Body of pancreas (tissue), 4 donors: Measurements from ENCODE around the gene OR6N1. TPM values are rescaled to one million over a fixed set of nuclear protein-coding genes. Genes with fewer than 3 reads are reported as not detected.

Source experiments
- ATAC-seq: fragments of 150-250 bp; one replicate; pipeline ENCODE4 v1.9.1; 2016
- DNase-seq, 4 donors: peaks; one replicate each; pipeline ENCODE4 v3.0.0-alpha.2; 2019
- H3K27ac ChIP-seq, 4 donors: fragments of 200-600 bp; sonication (generic); 1 replicate in 3 of 4; 2 replicates in 1 of 4; pipeline versions ENCODE4 v1.5.1 to v1.6.1; 2016 to 2019; ENCODE audit warnings: mild to moderate bottlenecking in 1 of 4, mixed read lengths in 1 of 4, moderate library complexity in 1 of 4
- H3K27me3 ChIP-seq, 2 donors: fragments of 200-600 bp; sonication (generic); one replicate each; pipeline ENCODE4 v1.6.0; 2016; ENCODE audit warnings: mild to moderate bottlenecking in 1 of 2
- H3K36me3 ChIP-seq, 2 donors: fragments of 200-600 bp; sonication (generic); replicated peaks in 1 of 2; 2 replicates each; pipeline ENCODE4 v1.5.1; 2016; ENCODE audit warnings: low read depth in 2 of 2; ENCODE audit not compliant: insufficient read depth in 1 of 2
- H3K4me1 ChIP-seq: fragments of 200-600 bp; sonication (generic); one replicate; pipeline ENCODE4 v1.6.0; 2016
- H3K4me3 ChIP-seq, 2 donors: fragments of 200-600 bp; sonication (generic); 1 replicate in 1 of 2; 2 replicates in 1 of 2; pipeline ENCODE4 v1.5.1; 2016 to 2019
- H3K9me3 ChIP-seq, 3 donors: fragments of 200-600 bp; sonication (generic); 1 replicate in 2 of 3; 2 replicates in 1 of 3; pipeline ENCODE4 v1.5.1; 2016
- POLR2A ChIP-seq, 3 donors: fragments of 450-650 bp; IDR thresholded peaks; one replicate each; pipeline ENCODE4 v1.6.1; 2016; ENCODE audit warnings: antibody characterized with exemption in 3 of 3, mild to moderate bottlenecking in 2 of 3
- WGBS, 2 donors: methylation state at CpG; one replicate each; pipeline ENCODE4 v1.1.5; 2017; 5-methylcytosine and 5-hydroxymethylcytosine counted together
- intact Hi-C: fragments of 100-400 bp; cut with DNase I; formaldehyde crosslinking; loops from one replicate; pipeline ENCODE4 v1.15.1; 2023
- small RNA-seq: library from RNA; depleted of rRNA; stranded (forward); fragments of <200 nt; gene quantifications from one replicate; pipeline ENCODE3, GENCODE V24; 2016
- total RNA-seq, 2 donors: library from RNA; depleted of rRNA; stranded (reverse); fragments of >200 nt; gene quantifications; one replicate each; pipeline ENCODE4 v1.1.0, GENCODE V29; 2016
- TF ChIP-seq, protein P1 (sequence below), 7 experiments: fragments of 450-650 bp in 4 of 7; fragments of 200-600 bp in 3 of 7; sonication (generic) in 3 of 7; IDR thresholded peaks; one replicate each; pipeline ENCODE4 v1.5.1; 2016 to 2019; ENCODE audit warnings: antibody characterized with exemption in 7 of 7

The OR6N1 gene
- total RNA-seq, 2 donors from 2014 or later, result not detected

DNA sequence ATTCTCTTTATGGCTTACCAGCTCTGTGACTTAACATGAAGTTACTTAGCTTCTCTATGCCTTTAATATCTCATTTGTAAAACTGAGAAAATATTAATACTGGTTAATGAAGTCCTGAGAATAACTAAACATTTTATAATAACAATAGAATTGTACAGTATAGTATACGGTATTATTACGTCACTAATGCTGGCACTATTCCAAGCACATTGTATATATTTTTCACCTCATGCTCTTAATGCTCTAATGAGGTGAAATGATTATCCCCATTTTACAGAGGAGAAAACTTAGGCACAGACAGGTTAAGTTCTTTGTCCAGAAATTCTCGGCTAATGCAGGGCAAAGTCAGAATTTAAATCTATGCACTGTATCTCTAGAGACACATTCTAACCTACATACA is 52.3 kb downstream of the OR6N1 start:
- H3K36me3 ChIP-seq, result no peaks in the 10 kb centered on the region
- intact Hi-C loops, result no loop called here
- no peaks in the 10 kb centered on the region for H3K4me1 ChIP-seq
- no peak overlapping the region for H3K4me3 ChIP-seq
- H3K27ac ChIP-seq, result no peak overlapping the region
- no peaks in the 10 kb centered on the region for H3K27me3 ChIP-seq
- no peaks in the 10 kb centered on the region for H3K9me3 ChIP-seq
- 42 to 50% methylated on average over 3 of the region's 3 CpGs for WGBS, 2 donors
- DNase-seq (no peak), ATAC-seq (no peak)
- TF ChIP-seq POLR2A (IDR thresholded peaks at IDR 0.05), result no peak
- TF ChIP-seq, protein P1, sequence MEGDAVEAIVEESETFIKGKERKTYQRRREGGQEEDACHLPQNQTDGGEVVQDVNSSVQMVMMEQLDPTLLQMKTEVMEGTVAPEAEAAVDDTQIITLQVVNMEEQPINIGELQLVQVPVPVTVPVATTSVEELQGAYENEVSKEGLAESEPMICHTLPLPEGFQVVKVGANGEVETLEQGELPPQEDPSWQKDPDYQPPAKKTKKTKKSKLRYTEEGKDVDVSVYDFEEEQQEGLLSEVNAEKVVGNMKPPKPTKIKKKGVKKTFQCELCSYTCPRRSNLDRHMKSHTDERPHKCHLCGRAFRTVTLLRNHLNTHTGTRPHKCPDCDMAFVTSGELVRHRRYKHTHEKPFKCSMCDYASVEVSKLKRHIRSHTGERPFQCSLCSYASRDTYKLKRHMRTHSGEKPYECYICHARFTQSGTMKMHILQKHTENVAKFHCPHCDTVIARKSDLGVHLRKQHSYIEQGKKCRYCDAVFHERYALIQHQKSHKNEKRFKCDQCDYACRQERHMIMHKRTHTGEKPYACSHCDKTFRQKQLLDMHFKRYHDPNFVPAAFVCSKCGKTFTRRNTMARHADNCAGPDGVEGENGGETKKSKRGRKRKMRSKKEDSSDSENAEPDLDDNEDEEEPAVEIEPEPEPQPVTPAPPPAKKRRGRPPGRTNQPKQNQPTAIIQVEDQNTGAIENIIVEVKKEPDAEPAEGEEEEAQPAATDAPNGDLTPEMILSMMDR (IDR thresholded peaks at IDR 0.05), result no peak

DNA sequence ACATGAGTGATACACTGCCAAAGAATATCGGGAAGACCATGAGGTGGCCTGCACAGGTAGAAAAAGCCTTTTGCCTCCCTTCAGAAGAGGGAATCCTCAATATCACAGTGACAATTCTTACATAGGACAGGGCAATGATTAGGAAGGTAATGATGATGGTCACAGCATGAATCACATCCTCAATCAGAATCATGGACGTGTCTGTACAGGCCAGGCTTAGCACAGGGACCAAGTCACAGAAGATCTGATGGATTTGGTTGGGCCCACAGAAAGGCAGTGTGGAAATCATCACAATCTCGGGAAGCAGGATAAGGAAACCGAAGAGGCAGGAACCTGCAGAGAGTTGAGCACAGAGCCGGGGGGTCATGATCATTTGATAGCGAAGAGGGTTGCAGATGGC is 54.7 kb downstream of the OR6N1 start:
- no peak for TF ChIP-seq POLR2A (IDR thresholded peaks at IDR 0.05)
- Histone ChIP-seq H3K4me3 (no peak overlapping the region), H3K36me3 (no peaks in the 10 kb centered on the region), H3K27ac (no peak overlapping the region), H3K27me3 (no peaks in the 10 kb centered on the region), H3K9me3 (no peaks in the 10 kb centered on the region), H3K4me1 (no peaks in the 10 kb centered on the region)
- intact Hi-C loops, result no loop called here
- DNase-seq (no peak), ATAC-seq (no peak)
- 55 to 68% methylated on average over 6 of the region's 6 CpGs for WGBS, 2 donors

DNA sequence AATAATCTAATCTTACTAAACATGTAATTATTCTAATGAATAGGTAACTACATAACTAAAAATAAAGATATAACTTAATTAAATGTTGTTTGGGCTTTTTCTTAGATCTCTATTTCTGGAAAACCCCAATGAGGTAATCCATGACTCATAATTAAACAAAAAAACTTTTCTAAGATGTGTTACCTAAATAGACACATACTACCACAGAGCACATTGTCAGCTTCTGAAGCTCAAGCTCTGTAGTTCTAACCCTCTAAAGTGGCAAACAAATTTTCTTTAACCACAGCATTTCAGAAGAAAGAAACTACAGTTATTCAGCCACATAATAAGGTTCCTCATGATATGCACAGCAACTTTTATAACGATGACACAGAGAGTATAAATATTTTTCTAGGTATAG is 55.7 kb downstream of the OR6N1 start:
- Histone ChIP-seq H3K36me3 (no peaks in the 10 kb centered on the region), H3K4me3 (no peak overlapping the region), H3K4me1 (no peaks in the 10 kb centered on the region), H3K27me3 (no peaks in the 10 kb centered on the region), H3K9me3 (no peaks in the 10 kb centered on the region), H3K27ac (no peak overlapping the region)
- TF ChIP-seq, protein P1 (IDR thresholded peaks at IDR 0.05), result no peak
- no peak for TF ChIP-seq POLR2A (IDR thresholded peaks at IDR 0.05)
- 36 to 63% methylated on average over 1 of the region's 1 CpG for WGBS, 2 donors
- DNase-seq, result no peak
- no peak for ATAC-seq
- intact Hi-C loops, result no loop called here

DNA sequence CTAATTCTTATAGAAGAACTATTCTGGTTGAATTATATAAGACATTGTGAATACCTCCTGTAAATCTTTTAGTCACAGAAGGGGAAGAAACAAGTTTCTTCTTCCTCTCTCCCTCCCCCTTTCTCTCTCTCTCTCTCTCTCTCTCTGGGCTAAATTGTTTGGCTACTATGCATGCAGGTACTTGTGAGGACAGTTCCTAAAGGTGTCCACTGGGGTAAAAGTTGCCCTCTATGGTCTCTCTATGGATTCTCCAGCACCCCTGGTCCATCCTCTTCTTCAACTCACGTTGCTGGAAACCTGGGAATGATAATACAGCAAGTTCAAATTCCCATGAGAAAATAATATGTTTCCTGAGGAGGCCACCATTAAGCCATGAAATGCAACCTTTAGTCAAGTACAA is 57.2 kb downstream of the OR6N1 start:
- intact Hi-C loops, result no loop called here
- no peaks in the 10 kb centered on the region for H3K27me3 ChIP-seq
- no peaks in the 10 kb centered on the region for H3K9me3 ChIP-seq
- no peak overlapping the region for H3K27ac ChIP-seq
- WGBS, 2 donors, result 9 to 30% methylated on average over 1 of the region's 1 CpG
- no peak for TF ChIP-seq POLR2A (IDR thresholded peaks at IDR 0.05)
- TF ChIP-seq, protein P1 (IDR thresholded peaks at IDR 0.05), result no peak
- H3K36me3 ChIP-seq, result no peaks in the 10 kb centered on the region
- DNase-seq (no peak), ATAC-seq (no peak)
- H3K4me1 ChIP-seq, result no peaks in the 10 kb centered on the region
- no peak overlapping the region for H3K4me3 ChIP-seq

Small RNA genes lying within 50 kb of the gene (small RNA-seq; reads per million reads assigned to genes)
- gene OR2AQ1P, result not detected

Other genes with a start within 250 kb of the OR6N1 start
- gene OR6Y1, start 217.8 kb downstream of the OR6N1 start, total RNA-seq, result not detected
- gene OR6P1, start 201.6 kb downstream of the OR6N1 start, total RNA-seq, result not detected
- gene OR10X1, start 192.3 kb downstream of the OR6N1 start, total RNA-seq, result not detected
- not detected for gene OR10Z1, start 166.9 kb downstream of the OR6N1 start, total RNA-seq
- not detected for gene SPTA1, start 85.5 kb downstream of the OR6N1 start, total RNA-seq
- not detected for gene OR6K2, start 71.5 kb downstream of the OR6N1 start, total RNA-seq
- not detected for gene OR6K3, start 51.5 kb downstream of the OR6N1 start, total RNA-seq
- not detected for gene OR6K6, start 17.5 kb downstream of the OR6N1 start, total RNA-seq
- gene OR6N2, start 9.0 kb upstream of the OR6N1 start, total RNA-seq, result not detected
- gene MNDA, start 59.2 kb upstream of the OR6N1 start, total RNA-seq, result 1 to 10 TPM; 3.0 to 3.1 TPM
- 1 to 10 TPM in 1 of 2 donors, under 1 TPM in 1; 0.66 to 1.6 TPM for gene PYHIN1, start 159.4 kb upstream of the OR6N1 start, total RNA-seq
- gene IFI16, start 237.7 kb upstream of the OR6N1 start, total RNA-seq, result 10 to 100 TPM; 10.9 to 11.2 TPM